ENCODE data around the gene PRR23E. TPM values are rescaled to one million over a fixed set of nuclear protein-coding genes. Genes with fewer than 3 reads are reported as not detected.

Gene PRR23E
- total RNA-seq, 4 donors from 2014 or later, result not detected

- Histone ChIP-seq H3K9me3 (peaks cover 0 to 7% (median 0%) of the 10 kb centered on the region in 4 donors), H3K4me1 (no peaks in the 10 kb centered on the region), H3K27ac (no peak overlapping the region), H3K27me3 (peaks cover 0 to 4% of the 10 kb centered on the region in 2 donors), H3K4me3 (no peak overlapping the region), H3K36me3 (no peaks in the 10 kb centered on the region)
- peak in 1 of 5 experiments; percentile 32 for TF ChIP-seq CTCF (IDR thresholded peaks at IDR 0.05)
- TF ChIP-seq POLR2A (IDR thresholded peaks at IDR 0.05), result no peak
- no peak for DNase-seq (ENCODE audit: low spot score in 2 of 2)
- 40 to 59% methylated on average over 1 of the region's 1 CpG for WGBS, 2 donors
Measured at GRCh38 chr3:127177226-127177625, 15.7 kb upstream of the PRR23E start.

- WGBS, 2 donors, result 78 to 79% methylated on average over 6 of the region's 6 CpGs
- Histone ChIP-seq H3K27ac (no peak overlapping the region), H3K36me3 (no peaks in the 10 kb centered on the region), H3K4me3 (no peak overlapping the region), H3K27me3 (no peaks in the 10 kb centered on the region), H3K9me3 (peaks cover 0 to 7% (median 0%) of the 10 kb centered on the region in 4 donors), H3K4me1 (no peaks in the 10 kb centered on the region)
- no peak for DNase-seq (ENCODE audit: low spot score in 2 of 2)
- TF ChIP-seq EP300 (IDR thresholded peaks at IDR 0.05), result no peak
- no peak for TF ChIP-seq CTCF (IDR thresholded peaks at IDR 0.05)
- no peak for TF ChIP-seq POLR2A (IDR thresholded peaks at IDR 0.05)
Measured at GRCh38 chr3:127180859-127181258, 12.1 kb upstream of the PRR23E start.

- WGBS, 2 donors, result 47 to 65% methylated on average over 5 to 6 of the region's 7 CpGs
- TF ChIP-seq CTCF (IDR thresholded peaks at IDR 0.05), result no peak
- no peak for TF ChIP-seq POLR2A (IDR thresholded peaks at IDR 0.05)
- Histone ChIP-seq H3K9me3 (no peaks in the 10 kb centered on the region), H3K27me3 (no peaks in the 10 kb centered on the region), H3K36me3 (no peaks in the 10 kb centered on the region), H3K4me1 (no peaks in the 10 kb centered on the region), H3K27ac (no peak overlapping the region), H3K4me3 (no peak overlapping the region)
- no peak for DNase-seq (ENCODE audit: low spot score in 2 of 2)
Measured at GRCh38 chr3:127182431-127182830, 10.5 kb upstream of the PRR23E start.

- 61 to 64% methylated on average over 7 to 8 of the region's 8 CpGs for WGBS, 2 donors
- no peak for DNase-seq (ENCODE audit: low spot score in 2 of 2)
Measured at GRCh38 chr3:127182848-127183714, 9.8 kb upstream of the PRR23E start.

More at GRCh38 chr3:127182848-127183714, 9.8 kb upstream of the PRR23E start:
- Histone ChIP-seq H3K4me1 (no peaks in the 10 kb centered on the region), H3K27ac (no peak overlapping the region), H3K9me3 (peaks cover 0 to 4% (median 0%) of the 10 kb centered on the region in 4 donors), H3K36me3 (no peaks in the 10 kb centered on the region), H3K27me3 (no peaks in the 10 kb centered on the region), H3K4me3 (no peak overlapping the region)
- TF ChIP-seq POLR2A (IDR thresholded peaks at IDR 0.05), result no peak
- no peak for TF ChIP-seq CTCF (IDR thresholded peaks at IDR 0.05)
